NCI-H82 (cell line): Measurements from ENCODE around the gene CD109.
"Not testable (repeated sequence)": the region's sequence is repeated elsewhere in the genome, so short reads cannot be mapped to it uniquely, and the experiment has no call there.

ENCODE experiments used
- DNase-seq: peaks from one replicate; lab custom pipeline; 2025; lab: John Stamatoyannopoulos, UW

Gene CD109

DNA sequence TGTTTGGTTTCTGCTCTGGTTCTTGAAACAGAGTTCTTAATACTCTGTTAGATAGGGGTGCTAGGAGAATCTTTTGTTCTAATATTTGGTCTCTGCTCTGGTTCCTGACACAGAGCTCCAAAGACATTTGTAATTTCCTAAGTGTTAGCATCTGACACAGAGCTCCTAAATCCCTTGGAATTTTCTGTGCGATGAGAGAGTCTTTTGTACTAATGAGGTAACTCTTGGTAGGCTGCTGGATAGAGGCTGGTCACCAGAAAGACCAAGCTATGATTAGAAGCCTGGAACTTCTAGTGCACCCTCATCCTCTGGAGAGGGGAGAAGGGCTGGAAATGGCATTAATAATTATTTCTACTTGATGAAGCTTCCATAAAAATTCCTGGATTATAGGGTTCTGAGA is 7.7 kb upstream of the CD109 start:
- DNase-seq = no peak

GRCh38 chr6:73690056-73690455 is 5.9 kb upstream of the CD109 start:
- DNase-seq = no peak

DNA sequence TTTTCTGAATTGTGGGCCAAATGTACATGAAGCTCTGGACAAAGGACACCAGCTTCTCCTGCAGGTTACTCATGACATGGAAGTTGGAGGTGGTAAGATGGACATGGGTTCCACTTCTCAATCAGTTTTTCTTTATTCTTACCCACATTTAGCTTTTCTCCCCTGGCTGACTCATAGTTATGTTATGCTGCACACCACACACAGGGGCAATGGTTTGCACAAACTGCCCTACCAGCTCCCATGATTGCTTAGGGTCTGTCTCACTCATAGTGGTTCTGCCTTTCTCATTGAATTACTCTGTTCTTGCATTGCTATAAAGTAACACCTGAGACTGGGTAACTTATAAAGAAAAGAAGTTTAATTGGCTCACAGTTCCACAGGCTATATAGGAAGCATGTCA is 4.5 kb upstream of the CD109 start:
- no peak for DNase-seq

- no peak for DNase-seq
Measured at GRCh38 chr6:73694711-73695411, 1.1 kb upstream of the CD109 start.

DNA sequence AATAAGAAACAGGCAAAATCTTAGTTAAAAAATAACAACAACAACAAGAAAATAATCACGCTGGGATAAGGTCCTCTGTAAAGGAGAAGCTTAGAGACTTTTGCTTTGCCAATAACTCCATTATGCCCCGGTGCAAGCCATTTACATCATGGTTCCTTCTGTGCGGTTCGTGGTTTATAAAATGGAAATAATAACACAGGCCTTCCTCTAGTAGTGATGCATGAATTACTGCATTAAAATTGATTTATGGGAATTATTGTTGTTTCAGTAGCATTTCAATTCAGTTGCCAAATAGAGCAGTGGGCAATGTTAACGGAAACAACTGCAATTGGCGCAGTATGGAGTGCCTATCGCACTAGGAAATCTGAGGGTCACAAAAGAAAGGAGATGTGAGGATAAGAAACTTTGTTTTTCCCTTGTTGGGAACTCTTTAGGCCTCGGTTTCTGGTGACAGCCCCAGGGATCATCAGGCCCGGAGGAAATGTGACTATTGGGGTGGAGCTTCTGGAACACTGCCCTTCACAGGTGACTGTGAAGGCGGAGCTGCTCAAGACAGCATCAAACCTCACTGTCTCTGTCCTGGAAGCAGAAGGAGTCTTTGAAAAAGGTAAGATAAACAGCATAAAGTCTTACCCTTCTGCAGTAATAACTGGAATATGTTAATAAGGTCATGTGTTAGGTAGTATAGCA is 1.1 kb downstream of the CD109 start:
- DNase-seq = no peak

- DNase-seq = no peak
Measured at GRCh38 chr6:73699676-73700459, 3.9 kb downstream of the CD109 start.

GRCh38 chr6:73702444-73702843 is 6.4 kb downstream of the CD109 start:
- DNase-seq = no peak

- no peak for DNase-seq
Measured at GRCh38 chr6:73703466-73703865, 7.5 kb downstream of the CD109 start.

DNA sequence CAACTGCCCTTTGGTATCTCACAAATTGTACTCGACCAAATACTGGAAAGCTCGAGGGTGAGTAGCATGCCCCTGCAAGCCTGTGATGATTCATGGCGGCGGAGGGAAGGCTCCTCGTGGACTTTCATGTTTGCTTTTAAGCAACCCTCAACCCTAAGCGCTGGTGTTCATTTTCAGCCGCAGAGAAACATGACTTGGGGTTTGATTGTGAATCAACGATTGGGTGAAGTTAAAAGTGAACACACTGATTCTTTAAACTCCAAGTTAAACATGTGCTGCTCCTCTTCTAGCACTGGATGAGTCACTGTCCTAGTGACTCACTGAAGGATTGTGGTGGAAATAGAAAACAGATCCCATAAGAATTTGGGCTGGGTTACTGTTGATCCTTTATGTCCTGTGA is 8.3 kb downstream of the CD109 start:
- no peak for DNase-seq

- DNase-seq = no peak
Measured at GRCh38 chr6:73704798-73705197, 8.8 kb downstream of the CD109 start.

DNA sequence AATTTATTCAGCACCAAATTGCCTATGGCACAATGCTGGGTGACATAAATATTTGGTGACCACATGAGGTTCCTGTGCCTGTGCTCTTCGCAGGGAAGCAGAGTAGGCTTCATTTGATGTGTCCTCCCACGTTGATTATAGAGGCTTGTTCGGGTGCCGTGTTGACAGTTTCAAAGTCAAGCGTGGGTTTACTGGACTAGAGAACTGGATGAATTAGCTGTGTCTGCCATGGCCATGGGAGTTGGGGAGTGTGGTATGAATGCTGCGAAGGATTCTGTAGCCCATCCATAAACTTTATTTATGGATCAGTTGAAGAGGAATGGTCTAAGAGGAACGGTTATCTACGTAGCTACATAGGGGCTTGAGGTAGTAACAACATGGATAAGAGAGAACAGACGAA is 11.0 kb downstream of the CD109 start:
- DNase-seq = no peak

GRCh38 chr6:73710470-73710869 is 14.5 kb downstream of the CD109 start:
- peak; percentile 22 for DNase-seq

DNA sequence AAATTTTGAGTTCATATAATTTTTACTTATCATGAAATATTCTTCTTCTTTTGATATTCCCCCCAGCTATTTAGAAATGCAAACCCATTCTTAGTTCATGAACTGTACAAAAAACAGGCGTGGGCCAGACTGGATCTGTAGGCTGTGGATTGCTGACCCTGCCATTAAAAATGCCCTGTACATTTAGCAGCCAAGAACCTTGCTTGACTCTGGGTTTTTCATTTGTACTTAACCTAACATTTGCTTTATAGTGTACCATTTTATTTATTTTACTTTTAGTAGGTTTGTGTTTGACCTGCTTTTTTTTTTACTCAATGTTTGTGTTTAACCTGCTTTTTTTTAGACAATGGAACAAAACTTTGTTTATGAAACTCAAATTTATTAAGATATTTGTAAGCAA is 14.9 kb downstream of the CD109 start:
- no peak for DNase-seq

- no peak for DNase-seq
Measured at GRCh38 chr6:73712535-73713173, 16.7 kb downstream of the CD109 start.

DNA sequence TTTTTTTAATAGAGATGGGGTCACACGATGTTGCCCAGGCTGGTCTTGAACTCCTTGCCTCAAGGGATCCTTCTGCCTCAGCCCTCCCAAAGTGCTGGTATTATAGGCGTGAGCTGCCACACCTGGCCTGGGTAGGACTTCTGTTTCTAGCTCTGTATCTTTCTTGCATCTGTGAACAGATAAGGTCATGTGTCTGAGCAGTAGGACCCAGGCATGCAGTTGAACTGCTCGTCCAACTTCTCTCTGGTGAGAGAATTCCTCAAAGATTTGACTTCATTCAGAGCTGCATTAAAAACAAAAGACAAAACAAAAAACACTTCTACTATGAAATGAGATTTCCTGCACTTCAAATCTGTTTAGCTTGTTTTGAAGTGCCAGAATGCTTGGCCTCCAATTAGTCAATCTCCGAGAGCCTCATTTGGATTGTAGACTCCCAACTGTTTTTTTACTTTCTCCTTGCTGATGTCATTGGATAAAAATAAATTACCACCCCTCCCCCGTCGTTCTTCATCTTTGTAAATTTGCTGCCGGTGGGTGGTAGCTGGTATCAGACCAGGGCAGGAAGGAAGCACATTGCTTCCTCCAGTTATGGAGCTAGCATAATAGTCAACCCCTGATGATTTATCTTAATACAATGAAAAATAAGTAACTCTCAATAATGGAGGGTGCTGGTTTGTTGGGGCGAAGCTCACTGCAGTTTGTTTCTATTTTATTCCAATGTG is 17.6 kb downstream of the CD109 start:
- no peak for DNase-seq

DNA sequence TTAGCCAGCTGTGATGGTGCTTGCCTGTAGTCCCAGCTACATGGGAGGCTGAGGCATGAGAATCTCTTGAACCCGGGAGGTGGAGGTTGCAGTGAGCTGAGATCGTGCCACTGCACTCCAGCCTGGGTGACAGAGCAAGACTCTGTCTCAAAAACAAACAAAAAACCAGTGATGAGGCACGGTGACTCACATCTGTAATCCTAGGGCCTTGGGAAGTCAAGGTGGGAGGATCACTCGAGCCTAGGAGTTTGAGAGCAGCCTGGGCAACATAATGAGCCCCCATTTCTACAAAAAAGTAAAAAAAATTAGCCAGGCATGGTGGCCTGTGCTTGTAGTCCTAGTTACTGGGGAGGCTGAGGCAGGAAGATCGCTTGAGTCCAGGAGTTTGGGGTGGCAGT is 19.1 kb downstream of the CD109 start:
- DNase-seq = not testable (repeated sequence)

GRCh38 chr6:73719046-73719445 is 23.0 kb downstream of the CD109 start:
- no peak for DNase-seq

GRCh38 chr6:73722318-73723060 is 26.5 kb downstream of the CD109 start:
- DNase-seq = no peak

GRCh38 chr6:73723480-73723879 is 27.5 kb downstream of the CD109 start:
- DNase-seq = not testable (repeated sequence)

DNA sequence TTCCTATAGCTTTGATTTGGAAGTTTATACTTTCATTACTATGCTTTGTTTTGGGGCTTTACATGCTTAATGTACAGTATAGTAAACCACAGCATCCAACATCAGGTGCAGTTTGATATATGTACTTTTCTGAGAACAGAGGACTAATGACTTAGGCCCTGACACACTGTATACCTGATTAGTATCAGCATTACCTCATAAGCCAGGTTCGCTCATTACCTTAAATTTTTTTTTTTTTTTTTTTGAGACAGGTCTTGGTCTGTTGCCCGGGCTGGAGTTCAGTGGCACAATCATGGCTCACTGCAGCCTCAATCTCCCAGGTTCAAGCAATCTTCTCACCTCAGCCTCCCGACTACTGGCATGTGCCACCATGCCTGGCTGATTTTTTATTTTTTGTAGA is 28.4 kb downstream of the CD109 start:
- no peak for DNase-seq

- not testable (repeated sequence) for DNase-seq
Measured at GRCh38 chr6:73725192-73725591, 29.2 kb downstream of the CD109 start.
